SK-N-SH (cell line): Measurements from ENCODE around the gene PIK3R1. TPM values are rescaled to one million over a fixed set of nuclear protein-coding genes. Genes with fewer than 3 reads are reported as not detected.

Experiments used
- CTCF ChIA-PET: fragments of 300-600, 350-600 bp; formaldehyde crosslinking; extraction: SDS; loops from one replicate; lab custom pipeline; 2021; lab: Yijun Ruan, JAX
- POLR2A ChIA-PET: fragments of 350-600 bp; sonication (Branson Sonifier 250); formaldehyde crosslinking; extraction: SDS; loops from one replicate; lab custom pipeline; 2020; ENCODE audit warnings: antibody characterized with exemption, inconsistent platforms; lab: Yijun Ruan, JAX
- DNase-seq: peaks from one replicate; pipeline ENCODE4 v3.0.0; 2012
- H2AFZ ChIP-seq: fragments of 200-600 bp; sonication (generic); 2 replicates; pipeline ENCODE4 v1.8.1; 2016; ENCODE audit warnings: antibody characterized with exemption, mild to moderate bottlenecking, low read depth
- H3F3A ChIP-seq: fragments of 200-600 bp; sonication (generic); replicated peaks from 2 replicates; pipeline ENCODE3; 2016; ENCODE audit warnings: antibody characterized with exemption, mild to moderate bottlenecking; ENCODE audit not compliant: insufficient read depth
- H3K27ac ChIP-seq, 2 experiments: fragments of 200-500 bp in 1 of 2; fragments of 200-600 bp in 1 of 2; sonication (Bioruptor generic) in 1 of 2; sonication (generic), shearing (Covaris generic) in 1 of 2; 2 replicates each; pipeline versions ENCODE4 v1.5.1 to v1.6.1; 2014 to 2016; ENCODE audit warnings: low read depth in 2 of 2, inconsistent platforms in 1 of 2, low read length in 1 of 2, mild to moderate bottlenecking in 1 of 2, mixed read lengths in 1 of 2
- H3K27me3 ChIP-seq: fragments of 200-600 bp; sonication (generic), shearing (Covaris generic); 2 replicates; pipeline ENCODE4 v1.6.1; 2016; ENCODE audit warnings: mixed run types; ENCODE audit not compliant: insufficient read depth
- H3K36me3 ChIP-seq, 2 experiments: fragments of 200-500 bp in 1 of 2; fragments of 200-600 bp in 1 of 2; sonication (Bioruptor generic) in 1 of 2; sonication (generic) in 1 of 2; replicated peaks in 1 of 2; 2 replicates each; pipeline versions ENCODE3 to v1.5.1; 2014 to 2016; ENCODE audit warnings: low read length in 1 of 2, mild to moderate bottlenecking in 1 of 2; ENCODE audit not compliant: insufficient read depth in 2 of 2, control insufficient read depth in 1 of 2
- H3K4me1 ChIP-seq, 2 experiments: fragments of 200-500 bp in 1 of 2; fragments of 200-600 bp in 1 of 2; sonication (Bioruptor generic) in 1 of 2; sonication (generic), shearing (Covaris generic) in 1 of 2; 2 replicates each; pipeline versions ENCODE4 v1.5.1 to v1.6.1; 2014 to 2016; ENCODE audit warnings: low read depth in 1 of 2, low read length in 1 of 2, mixed run types in 1 of 2; ENCODE audit not compliant: insufficient read depth in 2 of 2, control insufficient read depth in 1 of 2
- H3K4me2 ChIP-seq: fragments of 200-600 bp; sonication (generic), shearing (Covaris generic); 2 replicates; pipeline ENCODE4 v1.6.1; 2017; ENCODE audit warnings: mixed run types
- H3K4me3 ChIP-seq, 2 experiments: fragments of 200-500 bp in 1 of 2; fragments of 200-600 bp in 1 of 2; sonication (Bioruptor generic) in 1 of 2; sonication (generic), shearing (Covaris generic) in 1 of 2; 2 replicates each; pipeline versions ENCODE4 v1.5.1 to v1.8.1; 2014 to 2016; ENCODE audit warnings: low read depth in 2 of 2, inconsistent platforms in 1 of 2, low read length in 1 of 2, mild to moderate bottlenecking in 1 of 2, mixed read lengths in 1 of 2, moderate library complexity in 1 of 2
- H3K79me2 ChIP-seq: fragments of 200-600 bp; sonication (generic); 2 replicates; pipeline ENCODE4 v1.8.1; 2017; ENCODE audit warnings: mild to moderate bottlenecking; ENCODE audit not compliant: insufficient read depth
- H3K9ac ChIP-seq: fragments of 200-600 bp; sonication (generic); 2 replicates; pipeline ENCODE4 v1.6.1; 2017; ENCODE audit warnings: mixed run types
- H3K9me2 ChIP-seq: fragments of 200-600 bp; sonication (generic); 2 replicates; pipeline ENCODE4 v1.6.1; 2017; ENCODE audit warnings: mixed run types
- H3K9me3 ChIP-seq: fragments of 200-600 bp; sonication (generic); 2 replicates; pipeline ENCODE4 v1.6.1; 2017; ENCODE audit warnings: mixed run types, mild to moderate bottlenecking, moderate library complexity
- H4K20me1 ChIP-seq: fragments of 200-600 bp; sonication (generic); 2 replicates; pipeline ENCODE4 v1.6.1; 2017; ENCODE audit warnings: mild to moderate bottlenecking, mixed run types; ENCODE audit not compliant: insufficient read depth
- ELF1 ChIP-seq: IDR thresholded peaks from 2 replicates; pipeline ENCODE4 v1.4.0; 2012
- EP300 ChIP-seq, 2 experiments: IDR thresholded peaks; 2 replicates each; pipeline versions ENCODE4 v1.4.0 to v1.6.1; 2012; ENCODE audit warnings: borderline replicate concordance in 1 of 2, low read depth in 1 of 2, low read length in 1 of 2
- EZH2phosphoT487 ChIP-seq: fragments of 200-600 bp; sonication (generic); IDR thresholded peaks from 2 replicates; pipeline ENCODE4 v1.6.1; 2017; ENCODE audit warnings: low read depth, mixed run types, mild to moderate bottlenecking, antibody characterized with exemption, moderate library complexity, borderline replicate concordance
- FOSL2 ChIP-seq: IDR thresholded peaks from 2 replicates; pipeline ENCODE4 v1.4.0; 2012; ENCODE audit warnings: low read depth, mild to moderate bottlenecking, moderate library complexity, borderline replicate concordance
- FOXJ3 ChIP-seq: sonication (generic); formaldehyde crosslinking; IDR thresholded peaks from 2 replicates; pipeline ENCODE4 v1.5.1; 2020; ENCODE audit warnings: mild to moderate bottlenecking, missing genetic modification reagents
- GABPA ChIP-seq: IDR thresholded peaks from 2 replicates; pipeline ENCODE4 v1.4.0; 2012; ENCODE audit warnings: low read depth, mild to moderate bottlenecking
- GATA2 ChIP-seq: sonication (generic); formaldehyde crosslinking; IDR thresholded peaks from 2 replicates; pipeline ENCODE4 v1.5.0; 2020; ENCODE audit warnings: mild to moderate bottlenecking, missing genetic modification reagents
- JUND ChIP-seq: IDR thresholded peaks from 2 replicates; pipeline ENCODE4 v1.4.0; 2012
- MEF2A ChIP-seq: IDR thresholded peaks from 2 replicates; pipeline ENCODE4 v1.4.0; 2012; ENCODE audit warnings: low read depth, borderline replicate concordance
- NFIC ChIP-seq: IDR thresholded peaks from 2 replicates; pipeline ENCODE4 v1.4.0; 2012; ENCODE audit warnings: borderline replicate concordance
- POLR2AphosphoS5 ChIP-seq: IDR thresholded peaks from 2 replicates; pipeline ENCODE4 v1.6.1; 2012; ENCODE audit warnings: low read depth, low read length
- SIN3A ChIP-seq: IDR thresholded peaks from 2 replicates; pipeline ENCODE4 v1.6.1; 2012; ENCODE audit warnings: low read depth, mild to moderate bottlenecking, low read length, moderate library complexity, borderline replicate concordance
- TAF1 ChIP-seq: IDR thresholded peaks from 2 replicates; pipeline ENCODE4 v1.6.1; 2012; ENCODE audit warnings: low read depth, mild to moderate bottlenecking, low read length, moderate library complexity, borderline replicate concordance
- TCF12 ChIP-seq: IDR thresholded peaks from 2 replicates; pipeline ENCODE4 v1.4.0; 2012
- TEAD4 ChIP-seq: IDR thresholded peaks from 2 replicates; pipeline ENCODE4 v1.4.0; 2012; ENCODE audit warnings: mild to moderate bottlenecking, borderline replicate concordance; ENCODE audit not compliant: insufficient read depth
- YY1 ChIP-seq: IDR thresholded peaks from 2 replicates; pipeline ENCODE4 v1.4.0; 2012; ENCODE audit warnings: low read depth, mild to moderate bottlenecking
- WGBS: methylation state at CpG from one replicate; pipeline ENCODE4 v1.1.6; 2017; ENCODE audit warnings: low lambda C conversion rate; 5-methylcytosine and 5-hydroxymethylcytosine counted together
- polyA plus RNA-seq, 3 experiments: library from polyadenylated mRNA; depleted of rRNA; stranded (reverse); fragments of >200 nt; gene quantifications; 2 replicates each; pipeline ENCODE4 v1.2.3, GENCODE V29; 2012
- TF ChIP-seq, protein P1 (sequence below): IDR thresholded peaks from 2 replicates; pipeline ENCODE4 v1.6.1; 2012; ENCODE audit warnings: mild to moderate bottlenecking, low read depth, low read length, moderate library complexity
- TF ChIP-seq, protein P2 (sequence below): fragments of 150-350 bp; IDR thresholded peaks from 2 replicates; pipeline ENCODE4 v1.6.1; 2016; ENCODE audit warnings: mild to moderate bottlenecking, low read depth, low read length
- TF ChIP-seq, protein P3 (sequence below): fragments of 150-350 bp; IDR thresholded peaks from 2 replicates; pipeline ENCODE4 v1.6.1; 2017; ENCODE audit warnings: antibody characterized with exemption, low read length, low read depth, borderline replicate concordance
- TF ChIP-seq, protein P4 (sequence below): fragments of 200-600 bp; sonication (generic); IDR thresholded peaks from 2 replicates; pipeline ENCODE4 v1.6.1; 2017; ENCODE audit warnings: antibody characterized with exemption, mild to moderate bottlenecking, moderate library complexity

The PIK3R1 gene
- polyA plus RNA-seq, 1 of the 3 experiments (the other 2 are of a cell fraction) = 2.0 TPM

DNA sequence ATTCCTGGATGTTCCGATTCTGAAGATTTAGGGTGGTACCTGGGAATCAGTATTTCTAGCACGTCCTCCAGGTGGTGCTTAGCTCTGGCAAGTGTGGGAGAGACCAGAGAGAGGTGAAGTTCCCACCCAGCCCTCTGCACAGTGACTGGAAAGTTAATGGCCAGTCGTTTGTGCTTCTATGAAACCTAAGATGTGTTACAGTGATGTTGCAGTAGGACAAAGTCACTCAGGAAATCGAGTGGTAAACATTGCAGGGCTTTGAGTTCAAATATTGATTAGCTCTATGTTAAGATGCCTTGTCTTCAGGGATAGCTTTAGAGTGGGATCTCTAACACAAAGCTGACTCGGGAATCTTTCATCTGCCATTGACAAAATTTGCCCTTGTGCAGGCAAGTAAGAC is 55.6 kb downstream of the PIK3R1 start:
- no peaks in the 10 kb centered on the region for H3K9me3 ChIP-seq
- peaks cover 28 to 32% of the 10 kb centered on the region in 2 experiments; a peak in 3 of 4 replicates for H3K4me1 ChIP-seq
- POLR2A ChIA-PET = no interaction called here
- H3K79me2 ChIP-seq = peaks cover 3% of the 10 kb centered on the region; the same call in 1 of the 2 replicates
- DNase-seq = no peak
- H3K9me2 ChIP-seq = no peaks in the 10 kb centered on the region
- no peak overlapping the region for H3K9ac ChIP-seq
- CTCF ChIA-PET = interaction anchor here (0.7 to 6.9 kb wide), 10 partner anchors 12 to 1024 kb away, joined by 3 to 38 read pairs (median 4); no protein-coding TSS in a partner anchor
- WGBS = 94% methylated on average over 5 of the region's 5 CpGs
- H2AFZ ChIP-seq = no peak overlapping the region
- H3K36me3 ChIP-seq = peaks cover 5 to 16% of the 10 kb centered on the region in 2 experiments
- H3K27me3 ChIP-seq = no peaks in the 10 kb centered on the region
- no peak for TF ChIP-seq ELF1
- no peak for TF ChIP-seq FOSL2
- TF ChIP-seq GABPA = no peak
- no peak for TF ChIP-seq TCF12
- TF ChIP-seq TAF1 = no peak
- TF ChIP-seq, protein P1, sequence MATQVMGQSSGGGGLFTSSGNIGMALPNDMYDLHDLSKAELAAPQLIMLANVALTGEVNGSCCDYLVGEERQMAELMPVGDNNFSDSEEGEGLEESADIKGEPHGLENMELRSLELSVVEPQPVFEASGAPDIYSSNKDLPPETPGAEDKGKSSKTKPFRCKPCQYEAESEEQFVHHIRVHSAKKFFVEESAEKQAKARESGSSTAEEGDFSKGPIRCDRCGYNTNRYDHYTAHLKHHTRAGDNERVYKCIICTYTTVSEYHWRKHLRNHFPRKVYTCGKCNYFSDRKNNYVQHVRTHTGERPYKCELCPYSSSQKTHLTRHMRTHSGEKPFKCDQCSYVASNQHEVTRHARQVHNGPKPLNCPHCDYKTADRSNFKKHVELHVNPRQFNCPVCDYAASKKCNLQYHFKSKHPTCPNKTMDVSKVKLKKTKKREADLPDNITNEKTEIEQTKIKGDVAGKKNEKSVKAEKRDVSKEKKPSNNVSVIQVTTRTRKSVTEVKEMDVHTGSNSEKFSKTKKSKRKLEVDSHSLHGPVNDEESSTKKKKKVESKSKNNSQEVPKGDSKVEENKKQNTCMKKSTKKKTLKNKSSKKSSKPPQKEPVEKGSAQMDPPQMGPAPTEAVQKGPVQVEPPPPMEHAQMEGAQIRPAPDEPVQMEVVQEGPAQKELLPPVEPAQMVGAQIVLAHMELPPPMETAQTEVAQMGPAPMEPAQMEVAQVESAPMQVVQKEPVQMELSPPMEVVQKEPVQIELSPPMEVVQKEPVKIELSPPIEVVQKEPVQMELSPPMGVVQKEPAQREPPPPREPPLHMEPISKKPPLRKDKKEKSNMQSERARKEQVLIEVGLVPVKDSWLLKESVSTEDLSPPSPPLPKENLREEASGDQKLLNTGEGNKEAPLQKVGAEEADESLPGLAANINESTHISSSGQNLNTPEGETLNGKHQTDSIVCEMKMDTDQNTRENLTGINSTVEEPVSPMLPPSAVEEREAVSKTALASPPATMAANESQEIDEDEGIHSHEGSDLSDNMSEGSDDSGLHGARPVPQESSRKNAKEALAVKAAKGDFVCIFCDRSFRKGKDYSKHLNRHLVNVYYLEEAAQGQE = no peak
- no peak for TF ChIP-seq TEAD4
- no peak for TF ChIP-seq EP300 (IDR thresholded peaks at IDR 0.05; ENCODE audit: borderline replicate concordance in 1 of 2, low read depth in 1 of 2, low read length in 1 of 2)
- no peak for TF ChIP-seq FOXJ3 (CRISPR knock-in tag)
- no peak for TF ChIP-seq SIN3A
- no peak for TF ChIP-seq MEF2A
- TF ChIP-seq, protein P2, sequence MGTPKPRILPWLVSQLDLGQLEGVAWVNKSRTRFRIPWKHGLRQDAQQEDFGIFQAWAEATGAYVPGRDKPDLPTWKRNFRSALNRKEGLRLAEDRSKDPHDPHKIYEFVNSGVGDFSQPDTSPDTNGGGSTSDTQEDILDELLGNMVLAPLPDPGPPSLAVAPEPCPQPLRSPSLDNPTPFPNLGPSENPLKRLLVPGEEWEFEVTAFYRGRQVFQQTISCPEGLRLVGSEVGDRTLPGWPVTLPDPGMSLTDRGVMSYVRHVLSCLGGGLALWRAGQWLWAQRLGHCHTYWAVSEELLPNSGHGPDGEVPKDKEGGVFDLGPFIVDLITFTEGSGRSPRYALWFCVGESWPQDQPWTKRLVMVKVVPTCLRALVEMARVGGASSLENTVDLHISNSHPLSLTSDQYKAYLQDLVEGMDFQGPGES = no peak
- no peak for TF ChIP-seq GATA2 (CRISPR knock-in tag)
- TF ChIP-seq YY1 = no peak
- TF ChIP-seq, protein P3, sequence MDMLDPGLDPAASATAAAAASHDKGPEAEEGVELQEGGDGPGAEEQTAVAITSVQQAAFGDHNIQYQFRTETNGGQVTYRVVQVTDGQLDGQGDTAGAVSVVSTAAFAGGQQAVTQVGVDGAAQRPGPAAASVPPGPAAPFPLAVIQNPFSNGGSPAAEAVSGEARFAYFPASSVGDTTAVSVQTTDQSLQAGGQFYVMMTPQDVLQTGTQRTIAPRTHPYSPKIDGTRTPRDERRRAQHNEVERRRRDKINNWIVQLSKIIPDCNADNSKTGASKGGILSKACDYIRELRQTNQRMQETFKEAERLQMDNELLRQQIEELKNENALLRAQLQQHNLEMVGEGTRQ = no peak
- TF ChIP-seq POLR2AphosphoS5 = no peak
- no peak for TF ChIP-seq JUND
- TF ChIP-seq EZH2phosphoT487 = no peak
- TF ChIP-seq, protein P4, sequence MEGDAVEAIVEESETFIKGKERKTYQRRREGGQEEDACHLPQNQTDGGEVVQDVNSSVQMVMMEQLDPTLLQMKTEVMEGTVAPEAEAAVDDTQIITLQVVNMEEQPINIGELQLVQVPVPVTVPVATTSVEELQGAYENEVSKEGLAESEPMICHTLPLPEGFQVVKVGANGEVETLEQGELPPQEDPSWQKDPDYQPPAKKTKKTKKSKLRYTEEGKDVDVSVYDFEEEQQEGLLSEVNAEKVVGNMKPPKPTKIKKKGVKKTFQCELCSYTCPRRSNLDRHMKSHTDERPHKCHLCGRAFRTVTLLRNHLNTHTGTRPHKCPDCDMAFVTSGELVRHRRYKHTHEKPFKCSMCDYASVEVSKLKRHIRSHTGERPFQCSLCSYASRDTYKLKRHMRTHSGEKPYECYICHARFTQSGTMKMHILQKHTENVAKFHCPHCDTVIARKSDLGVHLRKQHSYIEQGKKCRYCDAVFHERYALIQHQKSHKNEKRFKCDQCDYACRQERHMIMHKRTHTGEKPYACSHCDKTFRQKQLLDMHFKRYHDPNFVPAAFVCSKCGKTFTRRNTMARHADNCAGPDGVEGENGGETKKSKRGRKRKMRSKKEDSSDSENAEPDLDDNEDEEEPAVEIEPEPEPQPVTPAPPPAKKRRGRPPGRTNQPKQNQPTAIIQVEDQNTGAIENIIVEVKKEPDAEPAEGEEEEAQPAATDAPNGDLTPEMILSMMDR = no peak
- TF ChIP-seq NFIC = no peak
- H3K27ac ChIP-seq = no peak overlapping the region
- H3K4me2 ChIP-seq = no peak overlapping the region
- no peak overlapping the region for H3K4me3 ChIP-seq
- no peaks in the 10 kb centered on the region for H3F3A ChIP-seq
- H4K20me1 ChIP-seq = peaks cover 7% of the 10 kb centered on the region; the same call in 1 of the 2 replicates
